MCF 10A (cell line): ENCODE data around the gene ATP2A1. TPM values are rescaled to one million over a fixed set of nuclear protein-coding genes. Genes with fewer than 3 reads are reported as not detected.
A peak's percentile ranks its signal among the peaks of the same experiment; 100 is the strongest.

Source experiments
- BruUV-seq: library from RNA; stranded (reverse); fragments of 400-500 nt; replicated peaks from 2 replicates; lab custom pipeline; 2021; lab: Mats Ljungman, UMichigan
- CTCF ChIA-PET: fragments of 300-600 bp; sonication (Branson Sonifier 250); formaldehyde crosslinking; extraction: SDS; loops from one replicate; lab custom pipeline; 2021; ENCODE audit warnings: antibody characterized with exemption, inconsistent platforms; lab: Yijun Ruan, JAX
- POLR2A ChIA-PET: fragments of 300-600, 350-650 bp; sonication (Branson Sonifier 250); formaldehyde crosslinking; extraction: SDS; loops from one replicate; lab custom pipeline; 2020; ENCODE audit warnings: antibody characterized with exemption, inconsistent platforms; lab: Yijun Ruan, JAX
- DNase-seq: peaks from one replicate; pipeline ENCODE4 v3.0.0-alpha.2; 2018; ENCODE audit not compliant: unreplicated experiment
- H3K27ac Mint-ChIP-seq: one replicate; pipeline ENCODE4 v1.8.0; 2022; ENCODE audit warnings: mild to moderate bottlenecking, low read depth, mixed read lengths; ENCODE audit not compliant: unreplicated experiment
- H3K27me3 Mint-ChIP-seq: one replicate; pipeline ENCODE4 v1.8.0; 2022; ENCODE audit warnings: mixed read lengths; ENCODE audit not compliant: insufficient read depth, unreplicated experiment
- H3K36me3 Mint-ChIP-seq: one replicate; pipeline ENCODE4 v1.8.0; 2022; ENCODE audit warnings: mild to moderate bottlenecking, moderate library complexity, mixed read lengths; ENCODE audit not compliant: insufficient read depth, unreplicated experiment
- H3K4me1 Mint-ChIP-seq: one replicate; pipeline ENCODE4 v1.8.0; 2022; ENCODE audit warnings: mixed read lengths; ENCODE audit not compliant: insufficient read depth, unreplicated experiment
- H3K4me3 Mint-ChIP-seq: one replicate; pipeline ENCODE4 v1.8.0; 2022; ENCODE audit warnings: mild to moderate bottlenecking, moderate library complexity, mixed read lengths; ENCODE audit not compliant: unreplicated experiment
- H3K9me3 Mint-ChIP-seq: one replicate; pipeline ENCODE4 v1.8.0; 2022; ENCODE audit warnings: mixed read lengths; ENCODE audit not compliant: unreplicated experiment
- CTCF ChIP-seq: fragments of 200-600 bp; IDR thresholded peaks from one replicate; pipeline ENCODE4 v1.8.0; 2022; ENCODE audit warnings: antibody characterized with exemption, mild to moderate bottlenecking; ENCODE audit not compliant: unreplicated experiment
- intact Hi-C: fragments of 100-400 bp; cut with micrococcal nuclease; formaldehyde crosslinking; loops from 2 replicates; pipeline ENCODE4 v1.14.1; 2022
- total RNA-seq: library from RNA; stranded (reverse); gene quantifications from 2 replicates; pipeline ENCODE4 v1.2.3, GENCODE V29; 2022

Gene ATP2A1
- total RNA-seq, 1 experiment from 2014 or later = 0.23 TPM

DNA sequence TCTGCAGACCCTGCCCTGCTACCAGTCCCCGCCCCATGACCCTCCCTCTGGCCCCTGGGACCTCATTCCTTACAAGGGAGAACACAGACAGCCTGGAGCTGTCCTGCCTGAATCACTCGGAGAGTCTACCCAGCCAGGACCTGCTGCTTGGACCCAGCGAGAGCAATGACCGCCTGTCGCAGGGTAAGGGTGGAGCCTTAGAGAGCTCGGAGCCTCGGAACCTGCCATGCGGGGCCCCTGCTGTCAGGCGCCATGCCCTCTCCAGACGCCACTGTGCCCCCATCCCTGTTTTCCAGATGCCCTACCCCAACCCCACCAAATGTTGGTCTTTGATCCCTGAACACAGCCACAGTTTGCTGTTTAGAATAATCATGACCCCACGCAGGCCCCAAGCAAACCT, 9.1 kb upstream of the ATP2A1 start:
- ChIA-PET POLR2A (no interaction called here), CTCF (no interaction called here)
- TF ChIP-seq CTCF = no peak
- Mint-ChIP-seq H3K4me1 (peaks cover 13% of the 10 kb centered on the region), H3K27me3 (no peaks in the 10 kb centered on the region), H3K9me3 (no peaks in the 10 kb centered on the region), H3K4me3 (no peak overlapping the region), H3K27ac (no peak overlapping the region), H3K36me3 (peaks cover 48% of the 10 kb centered on the region)
- no peak for DNase-seq
- BruUV-seq = no TSS peak
- intact Hi-C loops = no loop called here

- no peaks in the 10 kb centered on the region for H3K27me3 Mint-ChIP-seq
- H3K9me3 Mint-ChIP-seq = no peaks in the 10 kb centered on the region
- ChIA-PET POLR2A (interaction anchor here (0.9 kb wide), 1 partner anchor 9 kb away, joined by 4 read pairs; the partner anchor contains the start of gene SH2B1), CTCF (interaction anchor here (0.6 to 3.3 kb wide), 4 partner anchors 8 to 73 kb away, joined by 3 to 23 read pairs (median 4); no protein-coding TSS in a partner anchor)
- no peak for TF ChIP-seq CTCF
- H3K36me3 Mint-ChIP-seq = peaks cover 31% of the 10 kb centered on the region
- intact Hi-C loops = no loop called here
- no peaks in the 10 kb centered on the region for H3K4me1 Mint-ChIP-seq
- H3K27ac Mint-ChIP-seq = no peak overlapping the region
- DNase-seq = no peak
- BruUV-seq = no TSS peak
- no peak overlapping the region for H3K4me3 Mint-ChIP-seq
Observed at GRCh38 chr16:28872952-28873351, 5.3 kb upstream of the ATP2A1 start.

- intact Hi-C loops = no loop called here
- Mint-ChIP-seq H3K4me3 (no peak overlapping the region), H3K9me3 (no peaks in the 10 kb centered on the region), H3K27me3 (no peaks in the 10 kb centered on the region), H3K27ac (no peak overlapping the region), H3K36me3 (peaks cover 27% of the 10 kb centered on the region), H3K4me1 (no peaks in the 10 kb centered on the region)
- DNase-seq = peak; percentile 30
- ChIA-PET POLR2A (interaction anchor here (1.2 kb wide), 1 partner anchor 51 kb away, joined by 3 read pairs; no protein-coding TSS in a partner anchor), CTCF (interaction anchor here (0.6 to 3.3 kb wide), 5 partner anchors 9 to 593 kb away, joined by 3 to 23 read pairs (median 5); no protein-coding TSS in a partner anchor)
- TF ChIP-seq CTCF = peak; percentile 77
- BruUV-seq = no TSS peak
Observed at GRCh38 chr16:28873543-28874201, 4.6 kb upstream of the ATP2A1 start.

- H3K4me1 Mint-ChIP-seq = no peaks in the 10 kb centered on the region
- ChIA-PET POLR2A (interaction anchor here (0.7 to 1.2 kb wide), 2 partner anchors 16 to 52 kb away, joined by 3 read pairs; no protein-coding TSS in a partner anchor), CTCF (interaction anchor here (0.6 to 3.3 kb wide), 5 partner anchors 9 to 122 kb away, joined by 3 to 23 read pairs (median 4); no protein-coding TSS in a partner anchor)
- BruUV-seq = no TSS peak
- no peak for DNase-seq
- no peak overlapping the region for H3K27ac Mint-ChIP-seq
- no peaks in the 10 kb centered on the region for H3K9me3 Mint-ChIP-seq
- H3K4me3 Mint-ChIP-seq = no peak overlapping the region
- no peaks in the 10 kb centered on the region for H3K27me3 Mint-ChIP-seq
- no peak for TF ChIP-seq CTCF
- H3K36me3 Mint-ChIP-seq = peaks cover 19% of the 10 kb centered on the region
- intact Hi-C loops = no loop called here
Observed at GRCh38 chr16:28874406-28874805, 3.9 kb upstream of the ATP2A1 start.
